Astrocyte of the spinal cord (primary cell): Measurements from ENCODE around the gene ALKBH5.

Source experiments
- DNase-seq: peaks from one replicate; pipeline ENCODE4 v3.0.0; 2011; ENCODE audit warnings: low read depth, low spot score
- H3K4me3 ChIP-seq: 2 replicates; pipeline ENCODE4 v1.5.1; 2011; ENCODE audit warnings: low read depth, mild to moderate bottlenecking, low read length, moderate library complexity
- in situ Hi-C: cut with HindIII; loops from 2 replicates; pipeline ENCODE4 v1.10.0; 2017; ENCODE audit warnings: low sequenced_read_pairs
- TF ChIP-seq, protein P1 (sequence below): IDR thresholded peaks from 2 replicates; pipeline ENCODE4 v1.5.1; 2012; ENCODE audit warnings: low read depth, mild to moderate bottlenecking, low read length, inconsistent platforms

The ALKBH5 gene

GRCh38 chr17:18156171-18156975, 27.3 kb upstream of the ALKBH5 start:
- no peak overlapping the region for H3K4me3 ChIP-seq
- DNase-seq, result no peak
- TF ChIP-seq, protein P1, sequence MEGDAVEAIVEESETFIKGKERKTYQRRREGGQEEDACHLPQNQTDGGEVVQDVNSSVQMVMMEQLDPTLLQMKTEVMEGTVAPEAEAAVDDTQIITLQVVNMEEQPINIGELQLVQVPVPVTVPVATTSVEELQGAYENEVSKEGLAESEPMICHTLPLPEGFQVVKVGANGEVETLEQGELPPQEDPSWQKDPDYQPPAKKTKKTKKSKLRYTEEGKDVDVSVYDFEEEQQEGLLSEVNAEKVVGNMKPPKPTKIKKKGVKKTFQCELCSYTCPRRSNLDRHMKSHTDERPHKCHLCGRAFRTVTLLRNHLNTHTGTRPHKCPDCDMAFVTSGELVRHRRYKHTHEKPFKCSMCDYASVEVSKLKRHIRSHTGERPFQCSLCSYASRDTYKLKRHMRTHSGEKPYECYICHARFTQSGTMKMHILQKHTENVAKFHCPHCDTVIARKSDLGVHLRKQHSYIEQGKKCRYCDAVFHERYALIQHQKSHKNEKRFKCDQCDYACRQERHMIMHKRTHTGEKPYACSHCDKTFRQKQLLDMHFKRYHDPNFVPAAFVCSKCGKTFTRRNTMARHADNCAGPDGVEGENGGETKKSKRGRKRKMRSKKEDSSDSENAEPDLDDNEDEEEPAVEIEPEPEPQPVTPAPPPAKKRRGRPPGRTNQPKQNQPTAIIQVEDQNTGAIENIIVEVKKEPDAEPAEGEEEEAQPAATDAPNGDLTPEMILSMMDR, result no peak
- in situ Hi-C loops, result no loop called here

DNA sequence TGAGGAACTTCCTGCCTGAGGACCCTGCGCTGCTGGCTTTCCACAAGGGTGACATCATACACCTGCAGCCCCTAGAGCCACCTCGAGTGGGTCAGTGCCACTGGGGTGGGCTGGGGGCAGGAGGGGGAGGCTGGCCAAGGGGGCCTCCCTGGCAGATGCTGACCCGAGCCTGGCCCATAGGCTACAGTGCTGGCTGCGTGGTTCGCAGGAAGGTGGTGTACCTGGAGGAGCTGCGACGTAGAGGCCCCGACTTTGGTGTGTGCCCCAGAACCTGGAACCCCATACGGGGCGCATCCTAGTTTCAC, 26.7 kb upstream of the ALKBH5 start:
- DNase-seq, result no peak
- in situ Hi-C loops, result no loop called here
- TF ChIP-seq, protein P1, result no peak
- H3K4me3 ChIP-seq, result no peak overlapping the region

DNA sequence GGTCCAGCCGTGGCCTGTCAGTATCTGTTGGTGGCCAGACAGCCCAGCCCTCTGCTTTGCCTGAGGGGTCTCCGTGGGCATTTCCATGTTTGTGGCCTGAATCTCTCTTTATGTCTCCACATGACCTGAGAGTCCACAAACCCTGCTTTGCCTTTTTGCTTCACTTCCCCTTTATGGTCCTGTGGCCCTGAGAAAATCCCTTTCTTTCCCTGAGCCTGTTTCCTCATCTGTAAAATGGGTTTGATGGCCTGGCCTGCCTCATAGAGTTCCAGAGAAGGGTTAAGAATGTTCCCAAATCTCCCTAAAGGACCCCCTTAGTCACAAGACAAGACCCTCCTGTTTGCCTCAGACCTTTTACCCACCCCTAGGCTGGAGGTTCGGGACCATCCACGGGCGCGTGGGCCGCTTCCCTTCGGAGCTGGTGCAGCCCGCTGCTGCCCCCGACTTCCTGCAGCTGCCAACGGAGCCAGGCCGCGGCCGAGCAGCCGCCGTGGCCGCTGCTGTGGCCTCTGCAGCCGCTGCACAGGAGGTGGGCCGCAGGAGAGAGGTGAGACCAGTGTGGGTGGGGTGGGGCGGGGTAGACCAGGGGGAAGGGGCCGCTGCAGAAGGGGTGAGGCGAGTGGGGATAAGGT, 26.2 kb upstream of the ALKBH5 start:
- TF ChIP-seq, protein P1, result no peak
- no peak overlapping the region for H3K4me3 ChIP-seq
- in situ Hi-C loops, result no loop called here
- DNase-seq, result no peak

- peak overlapping the region; percentile 35 for H3K4me3 ChIP-seq
- peak; percentile 77 for DNase-seq
- in situ Hi-C loops, result no loop called here
- TF ChIP-seq, protein P1, result no peak
Measured at GRCh38 chr17:18158022-18158600, 25.5 kb upstream of the ALKBH5 start.

DNA sequence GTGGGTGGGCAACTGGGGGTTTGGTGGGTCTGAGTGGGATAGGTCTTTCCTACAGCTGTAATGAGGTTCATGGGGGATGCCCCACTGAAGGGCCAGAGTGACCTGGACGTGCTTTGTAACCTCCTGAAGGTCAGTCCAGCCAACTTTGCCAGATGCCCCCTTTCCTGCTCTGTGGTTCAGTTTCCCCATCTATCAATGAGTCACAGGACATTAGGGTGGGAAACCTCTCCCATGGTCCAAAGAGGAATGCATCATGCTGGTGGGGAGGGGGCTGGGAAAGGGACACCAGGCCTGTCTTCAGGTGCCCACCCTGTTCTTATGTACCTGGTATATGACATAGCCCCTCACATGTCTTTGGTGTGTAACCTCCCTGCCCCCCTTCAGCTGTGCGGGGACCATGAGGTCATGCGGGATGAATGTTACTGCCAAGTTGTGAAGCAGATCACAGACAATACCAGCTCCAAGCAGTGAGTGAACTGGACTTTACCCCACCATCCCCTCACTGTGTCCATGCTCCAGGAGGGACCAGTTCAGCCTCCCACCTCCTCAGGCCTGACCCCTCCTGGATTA, 24.0 kb upstream of the ALKBH5 start:
- in situ Hi-C loops, result no loop called here
- no peak overlapping the region for H3K4me3 ChIP-seq
- no peak for DNase-seq
- TF ChIP-seq, protein P1, result no peak

DNA sequence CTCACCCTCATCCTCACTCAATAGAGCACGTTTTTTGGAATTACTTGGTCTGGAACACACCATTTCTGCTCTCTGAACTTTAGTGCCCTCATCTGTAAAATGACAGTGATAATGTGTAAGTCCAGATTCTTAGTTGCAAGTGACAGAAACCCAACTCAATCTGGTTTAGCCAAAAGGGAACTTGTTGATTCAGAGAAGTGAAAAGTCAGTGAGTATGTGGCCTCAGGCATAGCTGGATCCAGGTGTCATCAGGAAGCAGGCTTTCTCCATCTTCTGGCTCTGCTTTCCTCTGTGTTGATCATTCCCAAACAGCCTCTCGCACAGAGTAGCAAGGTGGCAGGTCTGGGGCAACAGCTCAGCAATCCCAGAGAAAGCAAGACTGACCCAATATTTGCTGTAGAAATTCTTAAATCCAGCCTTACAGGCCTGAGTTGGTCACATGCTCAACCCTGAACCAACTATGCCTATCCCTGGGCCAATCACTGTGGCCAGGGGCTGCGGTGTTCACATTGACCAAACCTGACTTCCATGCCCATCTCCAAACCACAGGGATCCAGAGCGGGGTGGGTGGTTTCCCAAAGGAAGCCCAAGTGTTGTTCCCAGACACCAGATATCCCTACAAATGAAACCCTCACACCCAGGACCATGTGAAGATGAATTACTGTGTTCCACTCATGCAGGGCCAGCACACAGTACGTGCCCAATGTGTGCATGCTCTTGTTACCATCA, 23.3 kb upstream of the ALKBH5 start:
- H3K4me3 ChIP-seq, result no peak overlapping the region
- no peak for DNase-seq
- TF ChIP-seq, protein P1, result no peak
- in situ Hi-C loops, result no loop called here
